HG02938 (cell line): ENCODE results near the gene RYK.
"Not testable (repeated sequence)": the region's sequence is repeated elsewhere in the genome, so short reads cannot be mapped to it uniquely, and the experiment has no call there.

Experiments used
- ATAC-seq: cut with Tn5 transposase; IDR thresholded peaks from one replicate; pipeline ENCODE4 v1.9.1; 2021; ENCODE audit warnings: mild to moderate bottlenecking, moderate library complexity; ENCODE audit not compliant: unreplicated experiment

Gene RYK

DNA sequence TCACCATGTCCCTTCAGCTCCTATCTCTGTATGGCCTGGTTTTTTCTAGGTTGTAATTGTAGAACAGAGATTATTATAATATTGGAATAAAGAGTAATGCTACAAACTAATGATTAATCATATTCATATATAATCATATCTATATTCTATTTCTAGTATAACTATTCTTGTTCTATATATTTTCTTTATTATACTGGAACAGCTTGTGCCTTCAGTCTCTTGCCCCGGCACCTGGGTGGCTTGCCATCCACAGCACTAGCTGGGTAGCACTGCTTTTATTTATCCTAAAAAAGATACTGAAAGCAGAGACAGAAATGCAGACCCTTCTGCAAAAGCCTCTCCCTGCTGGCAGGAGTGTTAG is 25.9 kb downstream of the RYK start:
- ATAC-seq, result not testable (repeated sequence)

DNA sequence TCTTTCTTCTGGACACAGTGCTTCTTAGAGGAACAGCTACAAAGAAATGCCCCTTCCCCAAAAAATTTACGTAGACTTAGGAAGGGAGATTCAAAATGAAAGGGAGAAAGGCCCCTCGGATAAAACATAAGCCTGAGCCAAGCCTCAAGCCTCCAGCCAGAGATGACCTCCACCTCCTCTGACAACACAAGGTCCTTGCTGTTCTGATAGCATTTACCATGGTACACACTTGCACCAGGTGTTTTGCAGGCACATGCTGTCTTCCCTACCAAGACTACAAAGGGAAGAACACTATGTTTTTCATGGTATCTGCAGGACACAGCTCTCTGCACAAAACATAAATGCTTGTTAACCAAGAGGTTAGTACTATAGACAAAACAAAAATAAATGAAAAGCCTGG is 27.8 kb downstream of the RYK start:
- ATAC-seq, result no peak

- ATAC-seq, result no peak
Measured at GRCh38 chr3:134216851-134217250, 33.8 kb downstream of the RYK start.

DNA sequence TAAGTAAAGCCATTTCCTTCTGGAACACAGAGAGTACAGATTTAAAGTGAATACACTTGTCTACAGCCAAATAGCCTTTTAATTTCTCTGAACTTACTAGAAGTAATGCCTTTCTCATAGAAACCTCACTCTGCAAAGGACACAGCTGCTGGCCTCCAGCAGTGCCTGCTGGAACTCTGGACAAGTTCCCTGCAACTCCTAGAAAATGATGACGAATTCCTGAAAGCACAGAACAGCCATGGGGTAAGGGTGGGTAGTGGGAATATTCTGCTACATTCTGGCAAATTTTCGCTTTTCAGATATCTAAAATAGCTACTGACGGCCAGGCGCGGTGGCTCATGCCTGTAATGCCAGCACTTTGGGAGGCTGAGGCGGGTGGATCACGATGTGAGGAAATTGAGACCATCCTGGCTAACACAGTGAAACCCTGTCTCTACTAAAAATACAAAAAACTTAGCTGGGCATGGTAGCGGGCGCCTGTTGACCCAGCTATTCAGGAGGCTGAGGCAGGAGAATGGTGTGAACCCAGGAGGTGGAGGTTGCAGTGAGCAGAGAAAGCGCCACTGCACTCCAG is 34.4 kb downstream of the RYK start:
- ATAC-seq, result no peak

DNA sequence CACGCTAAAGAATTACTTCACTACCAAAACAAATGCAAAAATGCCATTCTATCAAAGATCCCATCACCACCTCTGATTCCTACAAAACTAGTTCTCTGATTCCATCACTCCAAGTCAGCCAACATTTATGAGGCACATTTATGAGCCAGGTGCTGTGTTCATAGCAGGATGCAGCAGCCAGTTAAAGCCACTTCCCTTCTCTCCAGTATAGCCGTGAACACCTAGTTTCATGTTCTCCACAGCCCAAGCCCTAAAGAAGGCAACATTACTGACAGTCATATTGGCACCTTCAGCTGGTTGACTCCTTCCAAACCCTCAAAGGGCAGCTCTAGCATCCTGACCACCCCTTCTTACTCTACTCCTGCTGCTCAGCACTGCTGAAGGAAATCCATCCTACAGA is 36.4 kb downstream of the RYK start:
- no peak for ATAC-seq

- peak; percentile 61 for ATAC-seq
Measured at GRCh38 chr3:134212967-134213665, 37.5 kb downstream of the RYK start.

DNA sequence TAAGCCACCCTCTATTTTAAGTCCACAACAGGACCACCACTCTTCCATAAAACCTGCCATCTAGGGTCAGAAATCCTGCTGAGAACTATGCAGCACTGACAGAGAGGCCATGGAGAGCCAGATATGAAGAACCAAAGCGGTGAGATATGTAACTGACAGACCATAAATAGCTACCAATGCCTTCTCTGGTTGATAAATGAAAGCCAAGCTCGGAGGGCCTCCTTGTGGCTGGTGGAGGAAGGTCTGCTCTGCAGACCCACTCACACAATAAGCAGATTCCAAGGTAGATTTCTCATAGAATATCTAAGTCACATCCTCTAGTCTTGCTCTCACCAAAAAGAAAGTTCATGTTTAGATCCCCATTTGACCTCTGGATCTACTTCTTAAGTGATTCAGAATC is 38.9 kb downstream of the RYK start:
- ATAC-seq, result peak; percentile 82

DNA sequence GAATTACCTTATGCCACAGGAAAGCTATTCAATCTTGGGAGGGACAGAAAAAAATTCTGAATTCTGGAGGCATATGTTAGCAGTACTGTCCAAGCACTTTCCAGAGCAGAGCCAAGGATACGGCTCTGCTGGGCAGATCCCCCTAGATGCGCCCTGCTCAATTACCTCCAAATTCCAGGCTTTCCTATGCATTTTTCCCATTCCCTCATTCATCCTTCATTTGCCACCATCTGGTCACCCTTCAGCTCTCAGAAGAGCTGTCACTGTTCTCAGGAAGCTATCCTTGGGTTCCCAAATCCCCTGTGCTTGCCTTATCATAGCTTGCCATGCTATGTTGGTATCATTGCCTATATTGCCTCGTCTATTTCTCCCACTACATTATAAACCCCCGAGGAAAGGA is 45.2 kb downstream of the RYK start:
- no peak for ATAC-seq

- ATAC-seq, result no peak
Measured at GRCh38 chr3:134201201-134202130, 49.2 kb downstream of the RYK start.

GRCh38 chr3:134199880-134200279 is 50.8 kb downstream of the RYK start:
- not testable (repeated sequence) for ATAC-seq

- no peak for ATAC-seq
Measured at GRCh38 chr3:134199240-134199639, 51.4 kb downstream of the RYK start.

DNA sequence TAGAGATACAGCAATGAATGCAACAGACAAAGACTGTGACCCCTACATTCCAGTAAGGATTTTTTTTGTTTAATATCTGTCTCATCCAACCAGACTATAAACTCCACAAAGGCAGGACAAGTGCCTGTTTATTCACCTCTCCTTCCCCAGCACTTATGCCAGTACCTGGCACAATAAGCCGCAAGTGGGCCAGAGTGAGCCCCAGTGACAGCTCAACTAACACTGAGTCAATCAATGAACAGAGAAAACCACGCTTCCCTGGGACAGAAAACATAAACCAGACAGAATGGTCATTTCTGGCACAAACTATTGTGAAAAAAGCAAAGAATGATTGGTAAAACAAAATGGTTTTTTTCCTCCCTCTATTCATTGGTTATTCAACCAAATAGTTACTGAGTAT is 52.2 kb downstream of the RYK start:
- no peak for ATAC-seq

- ATAC-seq, result peak; percentile 73
Measured at GRCh38 chr3:134197681-134198261, 52.9 kb downstream of the RYK start.

DNA sequence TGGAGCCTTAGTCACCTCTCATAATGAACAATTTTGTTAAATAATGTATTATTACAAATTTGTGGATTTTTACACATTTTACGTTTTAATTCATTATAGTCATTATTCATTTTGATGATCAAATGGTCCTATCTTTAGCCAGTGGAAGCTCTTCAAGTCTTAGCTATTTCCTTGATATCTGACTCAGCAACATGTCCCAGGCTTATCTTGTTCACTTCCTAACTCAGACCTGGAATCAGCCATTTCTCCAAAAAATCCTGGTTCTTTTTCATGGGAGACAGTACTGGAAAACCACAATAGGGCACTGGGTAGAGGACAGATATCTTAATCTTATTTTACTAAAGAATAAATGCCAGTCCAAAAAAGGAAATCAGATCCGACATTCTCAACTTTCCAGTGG is 56.4 kb downstream of the RYK start:
- ATAC-seq, result no peak

GRCh38 chr3:134190250-134190649 is 60.4 kb downstream of the RYK start:
- no peak for ATAC-seq

DNA sequence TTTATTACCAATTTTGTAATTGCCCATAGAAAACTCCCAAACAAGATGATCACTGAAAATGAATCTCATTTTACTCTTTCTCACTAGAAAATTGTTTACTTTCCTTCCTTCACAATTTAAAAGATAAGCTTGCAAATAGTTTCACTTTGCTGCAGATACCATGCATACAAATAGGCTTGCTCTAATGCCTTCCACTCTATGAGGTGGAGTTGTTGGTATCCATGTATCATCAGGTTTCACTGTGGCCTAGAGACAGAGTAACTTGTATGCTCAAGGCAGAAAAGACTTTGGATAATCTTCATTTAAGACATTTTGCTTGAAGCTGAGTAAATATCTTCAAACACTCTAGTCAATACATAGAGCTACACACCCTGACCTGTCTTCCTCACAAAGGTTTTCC is 60.8 kb downstream of the RYK start:
- no peak for ATAC-seq

DNA sequence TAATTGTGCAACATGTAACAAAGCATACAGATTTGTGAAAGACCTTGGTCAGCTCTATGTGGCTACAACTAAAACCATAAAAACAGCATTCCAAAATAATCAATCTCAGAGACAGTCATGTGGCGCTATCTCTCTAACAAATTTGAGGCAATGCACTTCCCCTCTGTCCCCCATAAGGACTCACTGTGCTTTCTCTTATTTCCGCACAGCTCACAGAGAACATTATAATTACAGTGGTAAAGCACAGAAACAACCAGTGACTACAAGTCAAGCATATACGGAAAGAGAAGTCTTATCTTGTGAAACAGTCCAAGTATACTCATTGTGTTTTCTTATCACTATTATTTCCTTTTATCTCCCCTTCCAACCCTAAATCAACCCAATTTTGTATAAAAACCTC is 64.3 kb downstream of the RYK start:
- ATAC-seq, result no peak

DNA sequence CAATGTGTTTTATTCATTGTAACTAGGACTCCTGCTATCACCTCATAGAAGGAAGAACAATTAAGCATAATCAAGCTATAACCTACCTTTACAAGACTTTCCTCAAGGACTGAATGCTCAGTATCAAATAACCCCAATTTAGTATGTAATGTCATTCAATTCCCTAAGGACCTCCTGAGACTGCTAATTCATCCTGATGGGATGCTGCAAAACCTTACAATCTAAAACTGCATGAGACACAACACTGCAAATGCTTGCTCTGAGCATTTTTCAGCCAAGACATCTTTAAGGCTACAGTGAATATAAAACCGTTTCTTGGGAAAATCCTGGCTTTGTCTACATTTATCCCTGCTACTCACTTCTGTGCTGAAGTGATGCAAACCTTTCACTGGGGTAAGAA is 69.9 kb downstream of the RYK start:
- ATAC-seq, result no peak

GRCh38 chr3:134179508-134179907 is 71.2 kb downstream of the RYK start:
- ATAC-seq, result no peak

DNA sequence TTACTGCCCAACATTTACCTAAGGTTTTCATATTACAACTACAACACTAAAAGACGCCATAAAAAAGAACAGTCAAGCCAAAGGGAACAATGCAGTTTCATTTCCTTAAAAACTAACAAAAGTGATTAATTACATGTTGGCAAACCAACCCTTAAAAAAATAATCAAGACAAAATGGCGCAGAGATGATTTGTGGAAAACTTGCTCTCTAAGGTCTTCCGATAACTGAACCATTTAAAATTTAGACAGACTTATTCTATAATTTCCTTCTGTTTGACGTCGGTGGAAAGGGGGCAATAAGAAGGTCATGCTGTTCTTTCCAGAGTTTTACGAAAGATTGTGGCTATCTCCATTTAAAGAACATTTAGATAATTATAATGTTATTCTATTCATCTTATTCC is 87.6 kb downstream of the RYK start:
- no peak for ATAC-seq

DNA sequence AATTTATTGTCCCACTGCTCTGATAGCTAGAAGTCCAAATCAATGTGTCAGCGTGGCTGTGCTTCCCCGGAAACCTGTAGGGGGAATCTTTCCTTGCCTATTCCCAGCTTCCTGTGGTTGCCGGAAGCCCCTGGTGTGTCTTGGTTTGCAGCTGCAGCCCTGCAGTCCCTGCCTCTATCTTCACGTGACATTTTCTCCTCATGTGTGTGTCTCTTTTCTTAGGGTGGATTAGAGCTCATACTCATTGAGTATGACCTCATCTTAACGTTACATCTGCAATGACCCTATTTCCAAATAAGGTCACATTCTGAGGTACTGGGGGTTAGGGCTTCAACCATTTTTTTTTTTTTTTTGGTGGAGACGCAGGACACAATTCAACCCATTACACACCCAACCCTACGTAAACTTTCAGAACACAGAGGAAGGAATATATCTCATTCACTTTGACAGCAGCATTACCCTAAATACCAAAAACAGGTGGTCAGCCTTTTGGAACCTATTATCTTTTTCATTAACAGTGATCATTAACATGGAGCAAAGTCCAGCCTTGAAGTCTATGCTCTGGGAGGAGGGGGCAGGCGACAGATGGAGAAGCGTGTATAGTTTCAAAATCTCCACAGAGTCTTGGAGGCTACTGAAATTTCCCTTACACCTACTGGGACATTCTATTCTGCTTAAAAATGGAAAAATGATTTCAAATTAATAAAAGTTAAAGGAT is 88.6 kb downstream of the RYK start:
- ATAC-seq, result no peak
